GM18507 (cell line): ENCODE data around the gene DUSP6.

Experiments used
- DNase-seq: peaks from one replicate; pipeline ENCODE4 v3.0.0; 2011; ENCODE audit warnings: low read depth; ENCODE audit not compliant: insufficient read length; ENCODE audit errors: extremely low spot score
- FAIRE-seq: peaks from 2 replicates; lab custom pipeline; 2011; peaks lifted over from hg19 to GRCh38; lab: Jason Lieb, UNC

DUSP6 gene

DNA sequence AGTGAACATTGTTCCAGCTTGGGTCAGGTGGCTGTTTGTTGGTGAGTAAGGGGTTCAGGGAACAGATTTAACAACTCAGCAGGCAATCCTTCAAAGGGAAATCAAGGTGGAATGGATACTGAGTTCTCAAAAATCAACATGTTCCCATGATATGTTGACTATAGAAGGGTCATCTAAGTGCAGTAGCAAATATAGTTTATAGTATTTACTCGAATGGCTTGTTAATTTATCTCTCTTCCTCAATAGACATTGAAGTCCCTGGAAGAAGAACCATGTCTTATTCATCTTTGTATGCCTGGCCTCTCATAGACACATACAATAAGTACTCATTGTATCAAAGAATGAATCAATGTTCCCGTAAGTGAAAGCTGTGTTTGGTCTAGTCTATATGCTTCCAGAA, 24.5 kb upstream of the DUSP6 start:
- FAIRE-seq (no peak), DNase-seq (no peak)

DNA sequence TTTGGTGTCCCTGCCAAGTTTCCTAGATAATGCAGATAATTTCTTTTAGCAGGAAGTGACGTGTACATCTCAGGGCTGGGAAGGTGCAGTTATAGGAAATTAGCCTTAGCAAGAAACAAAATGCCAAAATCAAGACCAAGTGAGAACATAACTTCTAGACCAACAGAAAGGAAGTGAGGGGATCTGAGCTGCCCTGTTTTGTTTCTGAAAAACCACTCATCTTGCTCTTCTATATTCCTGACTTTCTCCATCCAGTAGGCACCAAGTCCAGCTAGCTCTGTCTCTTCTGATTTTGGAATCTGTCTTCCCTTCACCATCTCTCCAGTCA, 23.9 kb upstream of the DUSP6 start:
- DNase-seq (no peak), FAIRE-seq (no peak)

DNA sequence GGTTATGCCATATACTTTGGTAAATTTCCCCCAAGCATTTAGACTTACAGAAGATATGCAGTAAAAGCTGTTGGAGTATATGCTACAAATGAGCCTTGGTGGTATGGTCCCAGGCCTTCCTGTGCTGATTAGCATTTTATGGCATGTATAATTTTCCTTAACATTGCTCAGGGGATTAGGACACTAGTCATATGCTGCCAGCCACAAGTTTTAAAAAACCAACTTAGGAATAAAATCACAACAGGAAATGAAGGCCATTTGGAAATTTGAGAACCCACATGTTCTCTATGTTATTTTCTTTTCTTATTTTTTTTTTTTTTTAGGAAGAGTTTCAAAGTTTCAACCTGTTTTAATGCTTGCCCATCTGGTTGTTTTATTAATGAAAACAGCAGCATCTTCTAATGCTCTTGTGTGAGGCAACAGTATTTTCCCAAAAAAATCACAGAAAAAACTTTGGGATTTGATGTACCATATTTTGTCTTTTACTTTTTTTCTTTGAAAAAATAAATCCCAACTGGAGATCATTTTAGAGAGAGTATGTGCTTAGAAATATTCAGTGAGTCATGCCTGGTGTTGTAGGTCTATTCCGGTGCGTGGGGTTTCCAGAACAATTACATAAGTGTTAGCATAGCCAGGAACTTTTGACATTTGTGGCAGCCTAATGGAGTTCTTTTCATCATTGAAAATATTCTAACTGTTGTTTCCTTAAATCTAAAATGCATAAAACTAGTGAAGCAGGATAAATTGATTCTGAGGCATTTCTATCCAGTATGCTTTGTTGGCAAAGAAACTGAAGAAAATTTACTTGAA, 21.7 kb upstream of the DUSP6 start:
- FAIRE-seq (no peak), DNase-seq (no peak)

DNA sequence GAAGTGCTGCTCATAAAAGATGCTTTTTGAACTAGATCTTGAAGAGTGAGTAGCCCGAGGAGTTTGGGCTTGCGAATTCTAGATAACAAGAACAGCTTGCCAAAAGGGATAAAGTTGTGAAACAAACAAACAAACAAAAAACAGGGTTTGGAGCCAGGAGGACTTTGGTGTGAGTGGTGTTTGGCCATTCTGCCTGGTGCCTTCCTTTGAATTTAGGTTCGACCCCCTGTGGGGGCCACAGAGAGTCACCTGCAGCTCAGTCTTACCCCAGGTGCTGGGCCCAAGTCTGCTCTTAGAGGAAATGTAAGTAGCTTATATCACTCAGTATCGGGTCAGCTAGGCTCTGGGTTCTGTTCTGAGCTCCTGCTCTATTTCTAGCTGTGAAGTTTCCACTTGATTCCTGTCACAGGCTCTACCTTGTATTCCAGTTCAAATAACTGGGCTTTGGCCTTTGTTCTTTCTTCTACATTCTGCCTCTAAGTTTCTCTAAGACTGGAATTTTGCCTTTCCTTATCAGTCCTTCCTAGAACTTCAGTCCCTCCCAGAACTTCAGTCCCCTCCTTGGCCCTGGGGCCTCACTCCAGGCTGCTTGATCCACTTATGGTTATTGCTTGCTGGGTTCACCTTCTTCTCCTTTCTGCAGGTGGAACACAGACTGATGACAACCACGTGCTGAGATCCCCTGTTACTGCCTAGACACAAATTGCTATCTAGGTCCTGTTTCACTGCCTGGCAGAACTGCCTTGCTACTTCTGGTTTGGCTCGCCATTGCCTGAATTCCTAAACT, 20.5 kb upstream of the DUSP6 start:
- no peak for FAIRE-seq
- DNase-seq, result no peak

DNA sequence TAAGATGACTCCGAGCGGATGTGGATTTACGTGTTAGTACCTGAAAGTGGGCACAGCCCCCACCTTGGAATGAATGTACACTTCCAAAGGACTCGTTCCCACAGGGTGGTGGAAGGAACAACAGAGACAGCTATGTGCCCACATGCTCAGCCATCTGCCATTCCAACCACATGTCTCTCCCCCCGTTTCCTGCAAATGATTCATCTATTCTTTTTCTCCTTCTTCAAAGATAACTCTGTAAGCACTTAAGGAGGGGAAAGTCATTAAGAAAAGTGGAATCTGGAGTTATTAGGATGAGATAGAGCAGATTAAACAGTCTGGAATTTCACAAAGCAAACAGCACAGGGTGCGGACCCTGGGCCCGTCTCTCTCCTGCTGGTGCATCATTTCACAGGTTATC, 18.5 kb upstream of the DUSP6 start:
- DNase-seq, result no peak
- FAIRE-seq, result no peak

DNA sequence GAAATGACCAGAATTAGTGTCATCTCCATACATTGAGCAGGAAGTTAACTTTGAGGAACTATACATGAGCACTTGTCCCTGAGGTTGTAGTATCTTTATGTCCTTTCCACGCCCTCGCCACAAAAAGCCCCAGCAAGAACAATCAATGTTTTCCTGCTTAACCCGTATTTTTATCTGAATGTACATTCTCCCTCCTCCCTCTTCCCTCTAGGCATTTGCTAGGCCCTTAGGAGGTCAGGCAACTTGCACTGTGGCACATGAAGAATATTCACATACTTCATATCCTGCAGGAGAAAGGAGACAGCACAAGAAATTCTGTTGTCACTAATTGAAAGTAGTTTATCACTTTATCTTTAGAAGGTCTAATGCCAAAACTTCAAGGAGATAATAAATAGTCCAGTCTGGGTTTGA, 18.1 kb upstream of the DUSP6 start:
- FAIRE-seq, result no peak
- no peak for DNase-seq

DNA sequence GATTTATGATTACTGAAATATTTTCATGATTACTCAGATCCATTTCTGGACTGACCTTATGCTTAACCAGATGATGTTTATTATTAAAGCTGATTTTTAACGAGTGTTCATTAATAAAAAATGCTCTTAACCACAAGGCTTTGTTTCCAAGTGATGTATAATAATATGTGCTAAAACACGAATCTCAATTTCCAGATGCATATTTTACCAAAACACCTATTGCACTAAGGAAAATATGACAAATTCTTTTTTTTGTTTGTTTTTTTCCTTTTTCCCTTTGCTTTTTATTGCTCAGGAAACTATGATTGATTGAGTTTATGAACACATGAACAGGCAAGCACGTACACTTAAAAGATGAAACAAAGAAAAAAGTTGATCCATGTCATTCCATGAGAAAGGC, 16.9 kb upstream of the DUSP6 start:
- FAIRE-seq (no peak), DNase-seq (no peak)

DNA sequence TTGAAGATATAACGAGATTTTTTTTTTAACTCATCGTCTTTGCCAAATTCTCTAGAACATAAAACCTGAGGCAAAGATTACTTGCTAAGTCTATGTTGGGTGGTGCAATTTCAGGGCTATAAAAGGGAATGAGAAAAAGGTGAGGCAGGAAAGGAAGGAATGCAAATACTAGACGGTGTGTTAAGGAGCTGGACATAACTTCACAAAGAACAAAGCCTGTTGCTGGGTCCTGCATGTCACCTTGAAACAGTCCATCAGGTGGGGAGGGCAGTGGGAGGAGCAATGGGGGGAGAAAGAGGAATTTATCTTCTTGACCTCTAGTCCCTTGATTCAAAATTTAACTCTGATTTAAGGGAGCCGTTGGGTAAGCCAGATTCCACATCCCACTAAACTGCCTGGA, 16.1 kb upstream of the DUSP6 start:
- no peak for FAIRE-seq
- no peak for DNase-seq

DNA sequence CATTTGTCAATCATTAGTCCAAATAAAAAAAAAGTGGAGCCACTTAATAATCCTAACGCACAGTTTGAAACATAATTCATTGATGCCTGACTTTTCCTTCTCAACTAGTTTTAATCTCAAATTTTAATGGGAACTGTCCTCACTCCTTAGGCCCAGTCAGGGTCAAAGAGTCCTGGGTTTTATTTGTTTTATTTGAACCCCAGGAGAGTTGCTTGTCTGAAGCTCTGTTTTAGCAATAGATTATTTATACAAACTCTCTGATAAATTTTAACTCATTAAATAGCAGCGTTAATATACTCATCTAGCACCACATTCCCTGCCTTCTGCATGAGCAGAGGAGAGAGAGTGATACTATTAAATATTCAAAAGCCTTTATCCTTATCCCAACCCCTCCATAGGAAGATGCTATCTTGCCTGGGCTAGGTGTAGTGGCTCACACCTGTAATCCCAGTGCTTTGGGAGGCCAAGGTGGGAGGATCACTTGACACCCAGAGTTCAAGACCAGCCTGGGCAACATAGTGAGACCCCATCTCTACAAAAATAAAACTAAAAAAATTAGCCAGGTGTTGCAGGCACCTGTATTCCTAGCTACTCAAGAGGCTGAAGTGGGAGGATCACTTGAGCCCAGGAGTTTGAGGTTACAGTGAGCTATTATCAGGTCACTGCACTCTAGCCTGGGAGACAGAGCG, 14.5 kb upstream of the DUSP6 start:
- FAIRE-seq (no peak), DNase-seq (no peak)

DNA sequence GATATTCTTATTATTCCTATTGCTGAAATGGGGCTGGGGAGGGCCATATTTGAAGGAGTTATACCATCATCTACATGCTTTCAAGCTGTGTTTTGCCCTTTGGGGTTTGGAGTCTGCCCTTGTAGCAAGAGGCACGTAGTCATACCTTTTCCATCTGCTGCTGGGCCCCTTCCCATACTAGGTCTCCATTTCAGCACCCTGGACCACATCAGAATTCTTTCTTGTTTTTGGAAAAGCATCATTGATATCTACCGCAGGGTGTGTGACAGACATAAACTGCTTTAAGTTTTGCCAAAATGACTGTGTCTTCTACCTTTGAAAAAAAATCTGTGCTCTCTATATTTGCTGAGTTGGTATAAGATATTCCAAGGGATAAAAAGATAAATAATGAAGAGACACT, 12.3 kb upstream of the DUSP6 start:
- FAIRE-seq (no peak), DNase-seq (no peak)

DNA sequence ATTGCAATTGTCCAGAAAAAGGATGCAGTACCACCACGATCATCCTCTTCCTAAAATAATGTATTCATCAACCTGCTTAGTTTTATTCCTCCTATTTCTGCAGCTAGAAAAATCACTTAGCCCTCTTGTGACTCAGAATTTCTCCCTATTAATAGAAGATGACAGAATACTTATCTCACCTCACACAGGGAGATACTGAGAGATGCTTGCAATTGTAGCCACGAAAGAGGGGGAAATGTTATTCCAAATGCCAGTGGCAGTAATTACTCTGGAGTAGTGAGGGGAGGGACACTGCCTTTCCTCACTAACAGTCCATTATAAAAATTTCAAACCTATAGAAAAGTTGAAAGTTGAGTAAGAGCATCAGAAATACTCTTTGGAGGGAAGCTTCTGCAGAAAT, 11.8 kb upstream of the DUSP6 start:
- FAIRE-seq, result no peak
- DNase-seq, result no peak

DNA sequence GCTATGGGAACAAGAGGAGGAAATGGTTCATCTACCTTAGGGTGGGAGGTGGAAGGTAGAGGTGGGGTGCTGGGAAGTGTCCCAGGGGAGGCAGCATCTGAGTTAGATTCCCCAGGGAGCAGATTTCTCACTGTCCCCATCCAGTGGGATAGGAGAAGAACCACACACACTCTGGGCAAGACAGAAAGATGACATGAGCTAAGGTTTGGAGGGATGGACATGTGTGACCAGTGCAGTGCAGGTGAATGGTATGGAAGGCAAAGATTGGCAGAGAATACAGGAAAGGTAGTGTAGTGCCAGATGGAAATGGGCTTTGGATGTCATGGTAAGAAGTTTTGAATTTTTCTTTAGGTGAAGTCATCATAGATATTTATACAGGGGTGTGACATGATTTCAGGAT, 11.3 kb upstream of the DUSP6 start:
- DNase-seq (no peak), FAIRE-seq (no peak)

DNA sequence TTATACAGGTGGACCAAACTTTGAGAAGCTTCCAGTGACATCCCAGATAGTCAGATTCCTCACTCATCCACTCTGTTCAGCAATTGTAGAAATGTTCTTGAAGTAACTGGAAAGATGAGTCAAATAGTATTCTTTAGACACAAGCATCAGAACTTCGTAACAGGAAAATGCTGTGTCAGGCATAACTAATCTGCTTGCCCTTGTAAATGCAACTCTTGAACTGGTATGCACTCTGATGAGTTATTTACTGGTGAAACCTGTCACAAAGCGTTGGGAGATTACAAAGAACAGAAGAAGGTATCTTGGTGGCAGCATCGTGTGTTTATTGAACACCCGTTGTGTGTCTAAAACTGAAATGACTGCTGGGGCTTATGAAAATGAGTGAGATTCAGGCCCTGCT, 10.8 kb upstream of the DUSP6 start:
- FAIRE-seq, result no peak

DNA sequence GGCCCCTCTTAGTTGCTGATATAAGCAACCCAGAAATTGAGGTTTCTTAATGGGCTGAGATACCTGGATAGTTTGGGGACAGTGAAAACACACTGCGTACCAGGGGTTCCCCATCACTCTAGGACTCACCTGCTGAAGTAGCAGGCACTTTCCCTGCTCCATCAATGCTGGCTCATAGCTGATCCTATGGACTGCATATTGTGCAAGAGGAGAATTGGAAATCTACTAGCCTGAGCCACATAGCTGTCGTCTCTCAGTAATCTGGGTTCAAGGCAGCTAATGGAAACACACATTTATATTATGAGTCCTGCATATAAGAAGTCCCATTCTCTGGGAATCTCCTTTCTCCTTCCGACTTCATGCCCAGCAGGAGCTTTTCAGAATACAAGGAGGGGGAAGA, 7.3 kb upstream of the DUSP6 start:
- no peak for FAIRE-seq
- DNase-seq, result no peak

More for the DNA sequence above, 10.8 kb upstream of the DUSP6 start:
- DNase-seq, result no peak

DNA sequence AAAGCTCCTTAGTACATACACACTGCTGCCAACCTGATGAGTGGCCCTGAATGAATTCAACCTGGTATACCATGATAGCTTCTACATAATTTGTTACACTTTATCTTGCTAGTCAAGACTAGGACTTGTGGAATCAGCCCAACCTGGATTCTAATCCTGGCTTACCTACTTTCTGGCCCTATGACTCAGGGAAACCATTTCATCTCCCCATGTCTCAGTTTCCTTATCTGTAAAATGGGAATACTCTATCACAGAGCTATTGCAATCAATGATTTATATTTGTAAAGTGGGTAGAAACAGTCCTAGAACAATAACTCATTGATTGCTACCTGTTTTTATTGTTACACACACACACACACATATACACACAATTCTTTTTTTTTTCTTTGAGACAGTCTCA, 6.5 kb upstream of the DUSP6 start:
- FAIRE-seq (no peak), DNase-seq (no peak)

DNA sequence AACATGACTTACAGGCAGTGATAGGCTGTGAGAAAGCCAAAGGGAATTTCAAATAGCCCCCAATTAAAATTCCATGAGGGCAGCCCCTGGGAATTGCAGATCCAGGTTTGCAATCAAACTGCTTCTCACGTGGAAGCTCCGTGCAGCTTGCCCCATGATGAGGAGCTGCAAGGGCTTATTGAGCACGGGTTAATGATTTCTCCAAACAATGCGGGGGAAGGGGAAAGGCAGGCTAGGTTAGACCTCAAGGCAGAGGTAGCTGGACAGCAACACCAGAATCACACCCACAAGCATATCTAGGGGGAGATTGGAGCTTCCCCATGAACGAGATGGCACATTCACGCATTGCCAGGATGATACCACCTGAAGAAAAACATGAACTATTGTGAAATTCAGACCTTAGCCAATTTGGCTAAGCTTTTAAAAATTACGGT, 5.0 kb upstream of the DUSP6 start:
- DNase-seq (no peak), FAIRE-seq (no peak)

DNA sequence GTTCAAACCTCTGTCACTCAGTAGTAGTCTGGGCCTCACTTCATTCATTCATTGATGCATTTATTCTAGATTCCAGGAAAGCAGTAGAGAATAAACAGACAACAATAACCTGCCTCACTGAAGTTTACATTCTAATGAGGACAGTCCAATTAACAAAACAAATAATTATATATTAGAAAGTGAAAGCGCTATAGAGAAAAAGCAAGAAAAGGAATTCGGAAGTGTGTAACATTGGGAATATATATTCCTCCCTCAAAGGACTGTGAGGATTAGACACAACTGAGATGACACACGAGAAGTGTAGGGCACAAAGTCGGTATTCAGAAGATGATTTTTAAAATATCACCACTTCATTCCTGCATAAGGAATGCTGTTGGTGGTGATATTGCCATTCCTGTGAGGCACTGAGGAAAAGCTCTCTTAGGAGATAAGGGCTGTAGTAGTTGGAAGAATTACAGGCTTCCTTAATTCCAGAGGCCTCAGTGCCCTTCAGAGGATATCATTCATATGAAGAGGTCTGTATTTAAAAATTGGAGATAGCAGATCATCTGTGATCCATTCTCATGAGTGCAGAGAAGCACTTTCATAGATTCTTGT, 3.9 kb upstream of the DUSP6 start:
- DNase-seq, result no peak
- FAIRE-seq, result no peak

DNA sequence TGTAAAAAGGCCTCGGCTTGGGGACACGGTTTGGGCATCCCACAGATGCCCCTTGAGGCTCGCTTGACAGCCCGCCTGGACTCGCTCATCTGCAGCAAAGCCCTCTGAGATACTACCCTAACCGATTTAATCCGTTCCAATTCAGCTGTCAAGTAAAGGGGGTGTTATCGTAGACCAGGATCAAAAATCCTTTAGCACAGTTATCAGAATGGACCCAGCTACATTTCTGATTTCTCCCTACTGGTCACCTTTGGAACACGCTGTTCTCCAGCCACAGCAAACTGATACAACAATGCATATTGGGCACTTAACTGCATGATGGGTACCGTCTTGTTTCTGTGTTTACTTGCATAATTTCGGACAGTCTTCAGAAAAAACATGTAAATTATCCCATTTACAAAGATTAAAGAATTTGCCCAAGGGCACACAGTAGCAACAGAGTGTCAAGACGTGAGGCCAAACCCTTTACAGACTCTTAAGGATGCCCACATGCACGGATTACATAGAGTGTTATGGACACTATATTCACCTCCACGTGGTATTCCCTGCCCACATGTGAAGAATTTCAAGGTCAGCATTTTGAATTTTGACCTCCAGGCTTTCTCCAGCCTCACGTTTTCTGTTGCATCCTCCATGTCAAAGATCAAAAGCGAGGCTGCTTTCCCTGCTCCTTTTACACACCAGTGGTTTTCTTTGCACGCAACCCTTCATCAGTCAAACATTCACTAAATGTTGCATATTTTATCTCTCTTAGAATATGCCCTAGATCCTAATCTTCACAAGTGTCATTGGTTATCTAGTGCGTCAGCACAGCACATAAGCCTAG, 3.2 kb upstream of the DUSP6 start:
- no peak for FAIRE-seq
- DNase-seq, result no peak

DNA sequence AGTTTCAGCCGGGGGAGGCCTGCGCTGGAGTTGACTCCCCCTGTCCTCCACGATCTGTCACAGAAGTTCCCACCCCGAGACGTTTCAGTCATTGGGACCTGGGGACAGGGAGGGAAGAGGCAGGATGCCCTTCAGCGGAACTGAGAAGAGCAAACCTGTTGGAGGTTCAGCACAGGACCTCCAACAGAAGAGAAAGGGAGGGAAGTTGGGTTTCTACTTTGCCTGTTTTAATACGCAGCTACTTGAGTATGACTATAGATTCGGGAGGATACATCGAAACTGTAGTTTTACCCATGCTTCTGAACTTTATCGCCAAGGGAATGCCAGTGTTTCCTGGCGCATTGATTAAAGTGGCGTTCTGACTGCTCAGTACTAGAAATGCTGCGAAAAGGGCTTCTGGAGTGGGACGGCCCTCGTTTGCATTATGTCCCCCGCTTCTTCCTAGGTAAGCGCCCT, 2.3 kb upstream of the DUSP6 start:
- DNase-seq, result no peak
- FAIRE-seq, result no peak
